GM18511 (cell line): ENCODE measurements around the gene FAM120A.
"Not testable (repeated sequence)": the region's sequence is repeated elsewhere in the genome, so short reads cannot be mapped to it uniquely, and the experiment has no call there.

ENCODE experiments used
- ATAC-seq: cut with Tn5 transposase; IDR thresholded peaks from one replicate; pipeline ENCODE4 v1.9.1; 2021; ENCODE audit warnings: mild to moderate bottlenecking, moderate library complexity; ENCODE audit not compliant: unreplicated experiment

The FAM120A gene

DNA sequence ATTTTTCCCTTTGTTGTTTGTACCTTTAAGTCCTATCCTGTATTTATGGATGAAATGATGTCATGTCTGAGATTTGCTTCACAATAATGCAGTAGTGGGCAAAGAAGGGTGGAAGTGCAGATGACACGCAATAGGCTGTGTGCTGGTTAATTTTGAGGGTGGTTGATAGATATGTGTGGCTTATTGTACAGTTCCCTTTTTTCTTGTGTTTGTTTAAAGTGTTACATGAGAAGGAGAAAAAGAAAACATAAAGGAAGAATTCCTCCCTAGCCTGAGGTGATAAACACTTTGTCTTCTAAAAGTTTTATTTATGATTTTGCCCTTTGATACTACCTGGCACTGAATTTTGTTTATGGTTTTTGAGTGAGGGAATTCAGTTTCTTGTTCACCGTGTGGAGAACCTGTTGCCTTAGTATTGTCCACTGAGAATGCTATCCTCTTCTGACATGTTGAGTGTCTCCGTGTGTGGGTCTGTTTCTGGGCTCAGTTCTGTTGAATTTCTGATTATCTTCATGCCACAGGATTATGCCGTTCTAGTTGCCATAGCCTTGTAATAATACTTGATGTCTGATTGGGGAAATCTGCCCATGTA, 54.2 kb downstream of the FAM120A start:
- no peak for ATAC-seq

DNA sequence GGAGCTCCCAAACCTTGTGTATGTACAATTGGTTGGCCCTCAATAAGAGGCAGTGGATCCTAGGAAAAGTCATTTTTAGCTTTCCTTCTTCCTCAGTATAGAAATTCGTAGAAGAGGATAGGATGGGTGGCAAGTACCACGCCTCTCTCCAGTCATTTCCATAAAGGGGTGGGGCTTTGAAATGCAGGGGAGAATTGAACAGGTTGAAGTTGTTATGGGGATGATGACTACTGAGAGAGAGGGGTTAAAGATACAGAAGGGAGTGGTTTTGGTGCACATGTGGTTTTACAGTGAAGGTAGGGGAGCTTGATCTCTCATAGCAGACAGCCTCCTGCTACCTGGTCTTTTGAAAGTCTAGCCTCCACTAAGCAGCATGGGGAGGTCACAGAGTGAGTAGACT, 56.3 kb downstream of the FAM120A start:
- no peak for ATAC-seq

DNA sequence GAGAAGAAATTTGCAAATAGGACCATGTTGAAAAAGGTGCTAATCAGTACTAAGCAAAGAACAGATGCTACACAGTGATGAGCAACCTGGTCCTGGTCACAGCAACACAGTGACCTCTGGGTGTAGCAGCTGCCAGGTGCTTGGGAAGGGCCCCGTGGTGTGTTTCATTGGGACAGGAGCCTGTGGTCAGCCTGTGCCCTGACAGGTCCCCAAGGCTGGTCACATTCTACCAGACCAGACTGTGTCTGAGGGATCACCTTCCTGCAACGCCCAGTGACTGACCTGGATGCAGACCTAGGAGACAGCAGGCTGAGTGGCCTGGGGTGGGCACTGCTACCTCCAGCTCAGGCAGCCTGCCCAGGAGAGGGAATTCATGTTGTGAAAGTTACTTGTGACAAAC, 56.7 kb downstream of the FAM120A start:
- no peak for ATAC-seq

DNA sequence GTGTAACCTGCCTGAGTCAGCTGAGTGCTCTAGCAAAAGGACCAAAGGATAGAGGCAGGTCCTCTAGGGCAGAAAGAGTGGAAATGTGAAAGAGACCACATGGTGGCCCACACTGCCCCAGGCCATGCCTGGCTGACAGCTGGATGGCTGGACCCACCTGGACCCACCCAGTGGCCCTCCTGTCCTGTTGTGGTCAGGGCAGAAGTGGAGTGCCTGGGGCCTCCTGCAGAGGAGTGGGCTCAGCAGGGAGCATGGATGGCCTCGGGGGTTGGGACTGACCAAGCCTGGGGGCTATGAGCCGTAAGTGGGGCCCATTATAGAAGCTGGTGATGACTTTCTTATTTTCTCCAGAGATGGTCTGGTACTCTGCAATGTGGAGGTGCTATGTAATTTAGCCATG, 57.6 kb downstream of the FAM120A start:
- ATAC-seq: no peak

DNA sequence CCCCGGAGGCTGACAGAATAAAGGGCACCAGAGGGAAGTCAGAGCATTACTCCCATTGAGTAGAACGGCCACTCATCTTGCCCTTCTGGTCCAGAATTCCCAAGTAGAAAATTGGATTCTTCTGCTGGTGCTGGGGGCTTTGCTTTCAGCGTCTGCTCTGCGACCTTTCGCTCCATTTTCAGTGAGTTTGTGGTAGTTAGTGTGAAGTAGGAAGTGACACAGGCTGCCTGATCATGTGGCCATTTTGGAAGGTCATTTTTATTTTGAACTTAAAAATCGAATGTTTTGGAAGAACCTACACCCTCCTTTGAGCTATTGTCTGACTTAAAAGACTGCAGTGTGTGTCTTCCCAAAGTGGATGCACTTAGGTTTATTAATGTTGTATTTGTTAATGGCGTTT, 58.6 kb downstream of the FAM120A start:
- ATAC-seq: no peak

DNA sequence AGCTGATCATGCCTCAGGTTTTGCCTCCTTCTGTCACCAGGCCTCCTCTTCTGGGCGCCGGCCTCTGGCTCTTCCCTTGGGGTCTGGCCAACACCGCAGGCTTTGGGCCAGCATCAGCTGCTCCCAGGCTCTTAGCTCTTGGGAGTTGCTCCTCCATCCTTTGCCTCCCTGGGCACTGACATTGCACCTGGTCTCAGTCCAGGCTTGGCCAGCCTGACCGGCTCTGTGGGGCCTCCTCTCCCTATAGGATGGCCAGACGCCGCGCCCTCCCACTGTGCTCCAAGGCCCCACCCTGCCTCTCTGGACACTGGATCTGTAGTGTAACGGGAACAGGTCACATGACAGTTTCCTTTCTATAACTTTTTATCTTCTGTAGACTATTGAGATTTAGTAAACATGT, 59.7 kb downstream of the FAM120A start:
- ATAC-seq: not testable (repeated sequence)

DNA sequence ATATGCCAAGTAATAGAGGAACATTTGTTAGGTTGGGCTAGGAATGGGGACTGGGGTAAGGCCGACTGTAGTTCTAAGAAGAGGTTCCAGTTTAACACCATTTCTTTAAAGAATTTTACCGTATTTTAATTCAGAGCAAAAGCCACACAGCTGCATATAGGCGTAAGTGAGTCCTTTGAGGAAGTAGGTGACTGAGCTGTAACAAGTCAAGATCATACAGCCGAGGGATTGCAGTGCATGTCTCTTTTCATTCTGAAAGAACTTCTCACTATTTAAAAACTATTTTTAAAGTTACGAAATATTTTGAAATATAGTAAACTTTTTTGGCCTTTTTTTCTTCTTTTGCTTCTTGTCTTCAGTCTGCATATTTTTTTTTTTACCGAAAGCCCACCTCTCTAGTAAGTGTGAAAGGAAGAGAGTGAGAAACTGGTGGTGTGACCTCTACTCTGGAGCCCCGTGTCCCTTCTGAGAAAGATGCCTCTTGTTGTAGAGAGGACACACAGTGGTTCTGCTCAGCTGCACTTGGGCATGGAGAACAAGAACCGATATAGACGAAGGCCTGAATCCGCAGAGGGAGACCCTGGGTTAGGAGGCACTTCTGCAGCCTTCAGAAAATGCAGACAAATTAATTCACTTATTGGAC, 60.8 kb downstream of the FAM120A start:
- not testable (repeated sequence) for ATAC-seq

DNA sequence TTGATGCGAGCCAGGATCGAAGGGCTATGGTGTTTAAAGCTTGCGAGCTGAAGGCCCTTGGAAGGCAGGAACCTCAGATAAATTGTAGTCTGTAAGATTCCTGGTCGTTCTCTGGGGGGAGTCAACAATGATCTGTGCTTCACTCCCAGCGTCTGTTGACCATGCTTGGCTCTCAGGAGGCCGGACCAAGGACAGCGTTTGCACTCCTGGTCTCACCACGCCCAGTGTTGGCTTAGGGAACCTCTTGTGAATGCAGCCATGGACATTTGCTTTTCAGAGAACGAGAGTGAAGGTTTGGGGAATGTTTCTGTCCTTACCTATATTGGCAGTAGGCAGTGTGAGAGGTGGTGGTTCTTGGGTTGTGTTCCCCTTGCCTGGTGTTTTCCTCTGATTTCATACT, 62.1 kb downstream of the FAM120A start:
- no peak for ATAC-seq

DNA sequence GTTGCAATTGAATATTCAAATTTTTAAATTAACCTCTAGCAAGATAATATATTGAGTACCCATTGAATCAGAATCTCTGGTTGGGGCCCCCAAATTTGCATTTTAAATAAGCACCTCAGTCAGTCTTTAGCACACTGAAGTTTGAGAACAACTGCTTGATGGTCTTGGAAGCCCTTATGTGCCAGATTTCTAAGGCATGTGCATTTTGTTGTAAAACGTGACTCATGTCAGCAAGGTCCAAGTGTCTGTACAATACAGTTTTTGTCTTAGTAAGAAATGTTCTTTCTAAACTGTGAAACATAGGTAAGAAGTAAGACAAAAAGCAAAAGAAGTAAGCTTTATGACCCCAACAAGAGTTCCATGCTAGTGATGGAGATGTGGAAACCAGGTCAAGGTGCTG, 65.8 kb downstream of the FAM120A start:
- no peak for ATAC-seq

DNA sequence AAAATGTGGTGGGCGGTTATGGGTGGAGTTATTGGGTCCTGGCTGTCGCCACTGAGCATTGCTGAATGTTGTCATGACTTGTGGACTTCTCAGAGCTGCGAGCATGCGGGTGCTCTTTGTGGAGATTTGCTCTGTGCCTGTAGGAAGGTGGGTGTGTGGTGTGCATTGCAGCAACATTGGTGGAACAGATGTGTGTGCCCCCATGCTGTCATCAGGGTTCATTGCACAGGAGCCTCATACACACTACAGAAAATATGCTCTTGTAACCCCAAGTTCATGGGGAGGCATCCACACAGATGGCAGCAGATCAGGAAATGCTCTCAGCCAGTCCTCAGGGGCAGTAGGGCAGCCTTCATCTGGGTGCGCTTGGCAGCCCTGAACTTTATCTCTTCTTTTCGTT, 69.0 kb downstream of the FAM120A start:
- ATAC-seq: no peak

DNA sequence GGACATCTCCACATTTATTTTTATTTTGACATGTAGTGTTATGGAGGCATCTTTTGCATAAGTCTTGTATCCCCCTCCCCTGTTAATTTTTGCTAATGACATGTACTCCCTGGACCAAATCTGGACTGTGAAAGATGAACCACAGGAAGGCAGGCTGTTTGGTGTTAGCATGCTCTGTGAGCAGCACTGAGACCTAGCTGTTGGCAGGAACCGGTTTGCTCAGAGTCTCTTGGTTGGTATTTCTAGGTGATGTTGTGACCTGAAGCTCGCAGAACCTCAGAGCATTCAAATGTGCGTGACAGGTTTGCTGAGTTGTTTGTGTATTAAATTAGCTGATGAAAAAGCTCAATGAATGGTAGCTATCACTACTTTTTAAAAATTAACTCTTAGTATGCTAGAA, 71.3 kb downstream of the FAM120A start:
- ATAC-seq: no peak

DNA sequence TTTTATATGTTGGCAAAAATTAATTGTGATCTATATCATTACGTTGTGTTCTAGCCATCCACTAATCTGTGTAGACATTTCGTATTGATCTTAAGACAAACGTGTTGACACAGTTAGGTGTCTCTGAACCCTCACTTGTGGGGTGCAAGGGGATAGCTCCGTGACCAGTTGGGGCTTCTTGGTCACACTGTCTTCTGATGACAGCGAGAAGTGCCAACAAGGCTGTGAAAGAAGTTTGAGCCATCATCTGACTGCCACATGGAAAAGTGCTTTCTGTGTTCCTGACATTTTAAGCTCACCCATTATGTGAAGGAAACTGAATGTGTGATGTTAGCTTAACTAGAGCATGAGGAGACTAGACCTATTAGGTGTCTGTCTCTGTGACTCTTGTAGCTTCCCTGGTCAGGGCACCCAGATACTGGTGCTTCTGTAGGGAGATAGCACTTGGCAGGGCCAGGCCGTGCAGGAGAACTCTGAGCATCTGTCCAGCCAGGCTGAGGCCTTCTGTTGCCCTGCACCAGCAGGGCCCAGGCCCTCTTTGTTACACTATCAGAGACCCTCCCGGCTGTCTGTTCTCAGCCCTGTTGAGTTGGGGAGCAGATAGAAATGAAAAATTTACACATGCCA, 72.1 kb downstream of the FAM120A start:
- no peak for ATAC-seq

DNA sequence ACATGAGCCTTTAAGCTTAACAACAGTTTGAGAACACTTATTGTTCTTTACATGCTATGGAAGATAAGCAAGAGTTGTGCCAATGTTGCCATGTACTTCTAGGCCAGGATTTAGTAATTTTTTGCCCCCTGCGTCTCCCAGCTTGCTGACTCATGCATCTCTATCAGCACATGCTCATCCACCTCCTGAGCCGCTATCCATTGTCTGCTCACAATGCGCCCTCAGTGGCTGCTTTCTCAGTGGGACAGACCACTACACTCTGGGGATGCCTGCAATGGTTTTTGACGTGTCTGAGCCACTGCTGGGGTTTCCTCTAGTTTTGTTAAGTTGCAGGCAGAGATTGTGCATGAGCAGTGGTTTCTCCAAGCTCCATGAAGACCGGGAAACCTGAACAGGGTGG, 74.0 kb downstream of the FAM120A start:
- ATAC-seq: no peak

DNA sequence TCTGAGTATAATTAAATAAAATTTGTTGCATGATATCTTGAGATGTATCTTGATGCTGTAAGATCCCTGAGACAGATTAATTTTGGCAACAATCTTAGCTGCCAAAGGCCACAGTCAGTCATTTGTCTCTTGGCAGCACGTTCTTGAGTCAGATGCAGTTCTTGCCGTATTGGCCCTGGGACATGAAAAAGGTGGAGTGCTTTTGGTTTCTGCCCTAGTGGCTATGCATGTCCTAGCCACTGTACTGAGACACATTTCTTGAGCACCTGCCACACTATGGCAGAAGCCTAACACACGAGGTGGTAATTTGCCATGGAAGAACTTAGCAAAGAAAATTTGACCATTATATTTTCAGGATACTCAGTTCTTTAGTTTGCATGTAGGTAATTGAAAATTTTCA, 79.9 kb downstream of the FAM120A start:
- no peak for ATAC-seq

DNA sequence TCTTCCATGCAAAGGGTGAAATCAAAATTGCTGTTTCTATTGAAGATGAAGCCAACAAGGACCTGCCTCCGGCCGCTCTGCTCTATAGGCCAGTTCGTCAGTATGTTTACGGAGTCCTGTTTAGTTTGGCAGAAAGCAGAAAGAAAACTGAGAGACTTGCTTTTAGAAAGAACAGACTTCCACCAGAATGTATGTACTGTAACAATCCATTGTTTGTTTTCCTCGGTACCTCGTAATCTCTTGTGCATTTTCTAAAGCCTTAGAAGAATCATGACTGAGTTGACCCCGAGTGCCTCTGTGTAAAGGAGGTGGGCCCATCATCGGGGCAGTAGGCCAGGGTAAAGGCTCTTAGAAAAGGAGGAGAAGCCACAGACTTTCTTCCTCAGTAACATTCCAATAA, 80.7 kb downstream of the FAM120A start:
- no peak for ATAC-seq

DNA sequence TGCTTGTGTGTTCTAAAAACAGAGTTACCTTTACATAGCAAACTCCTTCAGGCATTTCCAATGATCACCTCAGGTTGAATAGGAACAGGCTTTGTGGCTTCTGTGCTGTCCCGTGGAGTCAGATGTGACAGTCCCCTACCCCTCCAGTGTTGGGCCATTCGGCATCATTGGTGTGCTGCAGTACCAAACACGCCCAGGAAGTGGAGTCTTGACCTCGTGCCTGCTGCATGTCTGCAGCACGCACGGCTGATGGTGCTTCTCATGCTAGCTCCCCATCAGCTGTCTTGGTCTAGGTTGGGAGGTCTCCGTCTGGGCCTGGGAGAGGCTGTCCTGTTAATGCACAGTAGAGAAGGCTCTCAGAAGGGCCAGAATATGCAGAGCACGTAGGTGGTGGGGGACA, 82.4 kb downstream of the FAM120A start:
- no peak for ATAC-seq

DNA sequence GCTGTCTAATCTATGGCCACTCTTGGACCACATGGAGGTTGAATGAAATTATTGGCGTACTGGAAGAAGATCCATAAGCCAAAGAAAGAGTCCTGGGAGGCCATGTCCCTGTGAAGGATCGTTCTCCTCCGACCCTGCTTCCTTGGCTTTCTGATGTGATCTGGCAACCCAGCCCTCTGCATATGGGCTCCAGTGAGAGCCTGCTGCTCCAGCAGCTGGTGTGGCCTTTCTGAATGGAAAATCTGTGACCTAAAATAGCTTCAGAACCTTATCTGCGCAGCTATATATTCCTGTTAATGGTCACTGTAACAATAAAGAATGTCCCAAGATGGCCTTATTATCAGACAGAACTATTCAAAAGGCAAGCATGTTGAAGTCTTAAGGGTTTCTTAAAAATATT, 84.7 kb downstream of the FAM120A start:
- ATAC-seq: no peak

DNA sequence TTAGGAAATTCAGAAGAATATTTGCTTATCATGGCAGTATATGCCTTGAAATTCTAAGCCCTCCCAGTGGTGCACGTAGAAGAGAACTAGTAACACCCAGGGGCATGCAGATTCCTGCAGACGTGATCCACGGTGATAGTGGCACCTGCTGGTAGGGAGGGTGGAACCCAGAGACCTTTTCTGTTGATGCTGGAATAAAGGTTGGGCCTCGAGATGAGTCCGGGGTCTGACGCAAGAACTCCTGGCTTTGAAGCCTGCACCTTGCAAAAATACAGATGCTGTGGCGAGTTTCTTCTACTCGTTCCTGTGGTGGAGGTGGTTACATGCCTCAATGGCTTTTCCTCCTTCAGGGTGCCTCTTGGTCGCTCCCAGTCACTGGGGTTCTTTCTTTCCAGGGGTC, 85.4 kb downstream of the FAM120A start:
- no peak for ATAC-seq

DNA sequence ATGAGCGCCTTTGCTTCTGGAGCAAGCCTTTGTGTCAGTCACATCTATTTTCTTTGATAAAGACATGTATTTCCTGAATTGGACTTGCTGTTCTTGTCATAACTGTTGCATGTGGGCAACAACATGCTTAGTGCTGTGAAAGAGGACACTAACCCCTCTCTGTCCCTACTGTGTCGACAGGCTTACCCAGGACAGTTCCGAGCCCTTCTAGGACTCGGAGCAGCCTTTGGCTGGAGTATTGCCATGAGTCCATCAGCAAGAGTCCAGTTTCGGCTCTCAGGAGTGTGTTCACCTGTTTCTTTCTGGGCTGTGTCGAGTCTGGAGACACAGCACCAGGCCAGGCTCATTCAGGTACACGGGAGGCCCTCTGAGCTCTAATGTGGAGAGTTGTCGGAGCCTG, 88.8 kb downstream of the FAM120A start:
- no peak for ATAC-seq

DNA sequence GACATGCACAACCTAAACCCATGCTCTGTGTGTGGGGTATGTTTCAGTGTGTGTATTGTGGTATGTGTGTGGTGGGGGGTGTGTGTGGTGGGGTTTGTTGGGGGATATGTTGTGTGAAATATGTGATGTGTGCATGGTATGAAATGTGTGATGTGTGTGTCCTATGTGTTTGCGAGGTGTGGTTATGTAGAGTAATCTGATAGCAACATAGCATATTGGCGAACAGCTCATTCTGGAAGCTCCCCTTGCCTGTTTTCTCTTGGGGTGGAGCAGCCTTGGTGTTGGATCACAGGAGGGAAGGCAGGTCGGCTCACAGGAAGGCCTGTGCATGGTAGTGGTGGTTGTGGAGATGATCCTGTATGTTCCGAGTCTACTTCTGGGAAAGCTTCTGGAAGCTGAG, 89.5 kb downstream of the FAM120A start:
- ATAC-seq: no peak

DNA sequence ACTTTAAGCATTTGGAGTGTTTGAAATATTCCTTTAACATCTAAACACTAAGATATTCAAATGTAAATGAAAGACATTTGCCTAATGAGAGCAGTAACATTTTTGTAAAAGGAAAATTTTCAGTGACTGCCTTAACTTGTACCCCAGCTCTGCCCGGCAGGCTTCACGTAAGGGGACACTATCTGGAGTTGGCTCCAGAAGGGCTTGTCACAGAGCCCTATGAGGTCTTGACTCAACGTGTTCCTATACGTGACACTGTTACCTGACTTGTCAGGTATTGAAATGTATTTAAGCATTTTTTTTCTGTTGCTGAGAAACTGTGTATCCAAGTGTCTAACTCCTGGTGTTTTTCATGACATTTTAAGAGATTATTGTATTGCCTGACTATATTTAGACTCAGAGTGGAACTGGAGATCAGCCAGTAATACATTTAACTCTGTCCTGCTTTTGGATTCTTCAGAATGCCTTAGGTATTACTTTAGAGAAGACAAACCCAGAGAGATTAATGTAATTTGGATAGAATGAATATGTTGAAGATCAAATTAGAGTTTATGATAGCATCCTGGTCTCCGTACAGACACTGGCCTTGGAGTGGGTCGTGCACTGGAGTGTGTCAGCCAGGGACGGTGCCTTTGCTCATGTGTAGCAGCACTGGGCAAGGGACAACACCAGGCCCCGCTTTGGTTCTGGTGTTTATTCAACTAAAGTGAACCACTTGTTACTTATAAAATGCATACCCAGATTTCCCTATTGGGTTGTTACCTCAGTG, 90.3 kb downstream of the FAM120A start:
- no peak for ATAC-seq

DNA sequence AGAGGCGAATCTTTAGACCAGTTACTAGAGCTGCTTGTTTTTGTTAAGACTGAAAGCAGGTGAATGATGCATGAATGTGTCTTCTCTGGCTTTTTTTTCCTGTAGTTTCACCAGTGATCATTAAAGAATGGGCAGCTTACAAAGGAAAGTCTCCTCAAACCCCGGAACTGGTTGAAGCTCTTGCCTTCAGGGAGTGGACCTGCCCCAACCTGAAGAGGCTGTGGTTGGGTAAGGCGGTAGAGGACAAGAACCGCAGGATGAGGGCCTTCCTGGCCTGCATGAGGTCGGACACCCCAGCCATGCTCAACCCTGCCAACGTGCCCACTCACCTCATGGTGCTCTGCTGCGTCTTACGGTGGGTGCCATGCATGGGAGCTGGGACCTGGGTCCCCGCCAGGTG, 91.6 kb downstream of the FAM120A start:
- no peak for ATAC-seq
